T-helper 17 cell (primary cell): ENCODE results near the gene RAPGEF6. TPM values are rescaled to one million over a fixed set of nuclear protein-coding genes. Genes with fewer than 3 reads are reported as not detected.
A peak's percentile ranks its signal among the peaks of the same experiment; 100 is the strongest.
"Not testable (repeated sequence)": the region's sequence is repeated elsewhere in the genome, so short reads cannot be mapped to it uniquely, and the experiment has no call there.

Experiments used
- ATAC-seq: fragments of 150-1000 bp; cut with Tn5 transposase; 2 replicates; pipeline ENCODE4 v1.10.0; 2021; ENCODE audit warnings: mild to moderate bottlenecking, moderate library complexity
- DNase-seq, 3 donors: peaks; one replicate each; pipeline versions ENCODE4 v3.0.0 to v3.0.0-alpha.2; 2020 to 2021
- H3K9me3 ChIP-seq: one replicate; pipeline ENCODE4 v1.7.0; 2013; ENCODE audit warnings: low read length, mild to moderate bottlenecking; ENCODE audit not compliant: control insufficient read depth, poor library complexity, severe bottlenecking
- H3K27ac Mint-ChIP-seq: one replicate; pipeline ENCODE4 v1.8.0; 2022; ENCODE audit warnings: mild to moderate bottlenecking, moderate library complexity, mixed read lengths
- H3K27me3 Mint-ChIP-seq: one replicate; pipeline ENCODE4 v1.8.0; 2022; ENCODE audit warnings: mixed read lengths
- H3K36me3 Mint-ChIP-seq: one replicate; pipeline ENCODE4 v1.8.0; 2022; ENCODE audit warnings: low read depth, mixed read lengths
- H3K4me1 Mint-ChIP-seq: one replicate; pipeline ENCODE4 v1.8.0; 2022; ENCODE audit warnings: mild to moderate bottlenecking, mixed read lengths
- H3K4me3 Mint-ChIP-seq: one replicate; pipeline ENCODE4 v1.8.0; 2022; ENCODE audit warnings: mild to moderate bottlenecking, moderate library complexity, mixed read lengths
- total RNA-seq, 4 donors: library from RNA in 2 of 4; stranded (reverse) in 2 of 4; gene quantifications; one replicate each; pipeline ENCODE4 v1.2.3 and lab custom pipeline; 2022 to 2026

Gene RAPGEF6, protein sequence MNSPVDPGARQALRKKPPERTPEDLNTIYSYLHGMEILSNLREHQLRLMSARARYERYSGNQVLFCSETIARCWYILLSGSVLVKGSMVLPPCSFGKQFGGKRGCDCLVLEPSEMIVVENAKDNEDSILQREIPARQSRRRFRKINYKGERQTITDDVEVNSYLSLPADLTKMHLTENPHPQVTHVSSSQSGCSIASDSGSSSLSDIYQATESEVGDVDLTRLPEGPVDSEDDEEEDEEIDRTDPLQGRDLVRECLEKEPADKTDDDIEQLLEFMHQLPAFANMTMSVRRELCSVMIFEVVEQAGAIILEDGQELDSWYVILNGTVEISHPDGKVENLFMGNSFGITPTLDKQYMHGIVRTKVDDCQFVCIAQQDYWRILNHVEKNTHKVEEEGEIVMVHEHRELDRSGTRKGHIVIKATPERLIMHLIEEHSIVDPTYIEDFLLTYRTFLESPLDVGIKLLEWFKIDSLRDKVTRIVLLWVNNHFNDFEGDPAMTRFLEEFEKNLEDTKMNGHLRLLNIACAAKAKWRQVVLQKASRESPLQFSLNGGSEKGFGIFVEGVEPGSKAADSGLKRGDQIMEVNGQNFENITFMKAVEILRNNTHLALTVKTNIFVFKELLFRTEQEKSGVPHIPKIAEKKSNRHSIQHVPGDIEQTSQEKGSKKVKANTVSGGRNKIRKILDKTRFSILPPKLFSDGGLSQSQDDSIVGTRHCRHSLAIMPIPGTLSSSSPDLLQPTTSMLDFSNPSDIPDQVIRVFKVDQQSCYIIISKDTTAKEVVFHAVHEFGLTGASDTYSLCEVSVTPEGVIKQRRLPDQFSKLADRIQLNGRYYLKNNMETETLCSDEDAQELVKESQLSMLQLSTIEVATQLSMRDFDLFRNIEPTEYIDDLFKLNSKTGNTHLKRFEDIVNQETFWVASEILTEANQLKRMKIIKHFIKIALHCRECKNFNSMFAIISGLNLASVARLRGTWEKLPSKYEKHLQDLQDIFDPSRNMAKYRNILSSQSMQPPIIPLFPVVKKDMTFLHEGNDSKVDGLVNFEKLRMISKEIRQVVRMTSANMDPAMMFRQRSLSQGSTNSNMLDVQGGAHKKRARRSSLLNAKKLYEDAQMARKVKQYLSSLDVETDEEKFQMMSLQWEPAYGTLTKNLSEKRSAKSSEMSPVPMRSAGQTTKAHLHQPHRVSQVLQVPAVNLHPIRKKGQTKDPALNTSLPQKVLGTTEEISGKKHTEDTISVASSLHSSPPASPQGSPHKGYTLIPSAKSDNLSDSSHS (N-terminal part only)
- 10 to 100 TPM; 60.7 to 68.7 TPM for total RNA-seq
- total RNA-seq (lab: John Stamatoyannopoulos, UW): 25.7 to 32.6 reads per million in 2 donors

GRCh38 chr5:131634996-131635683, at the start of gene RAPGEF6:
Gene RAPGEF6, minus strand, starts transcription at chr5:131635229. Its CDS starts 199 bp downstream, at chr5:131635030.
- Mint-ChIP-seq H3K4me1 (peaks cover 30% of the 10 kb centered on the region), H3K27me3 (no peaks in the 10 kb centered on the region), H3K27ac (peak within 1 kb of the TSS; percentile 98), H3K4me3 (peak within 1 kb of the TSS; percentile 96), H3K36me3 (no peaks in the 10 kb centered on the region)
- H3K9me3 ChIP-seq: no peaks in the 10 kb centered on the region
- ATAC-seq: peak; percentile 86
- peak; percentile 85 to 91 (median 87) for DNase-seq

DNA sequence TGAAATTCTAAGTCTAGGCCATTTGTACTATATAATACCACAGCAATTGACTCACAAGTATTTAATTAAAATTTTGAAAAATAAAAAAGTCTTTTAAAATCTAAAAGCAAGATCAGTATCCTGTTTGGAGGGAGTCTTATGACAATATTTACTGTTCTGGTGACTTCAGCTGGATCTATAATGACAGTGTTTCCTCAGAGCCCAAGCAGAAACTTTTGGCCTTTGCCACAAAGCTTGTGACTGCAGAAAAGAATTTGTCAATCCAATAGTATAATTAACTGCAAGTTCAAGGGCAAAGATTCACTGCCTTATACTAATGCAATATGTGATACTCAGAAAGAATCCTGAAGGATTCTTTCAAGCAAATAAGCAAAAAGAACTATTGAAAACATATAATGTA, 49.6 kb upstream of the RAPGEF6 start:
- ATAC-seq (no peak), DNase-seq (no peak)
- Mint-ChIP-seq H3K27me3 (no peaks in the 10 kb centered on the region), H3K27ac (no peak overlapping the region), H3K4me1 (no peaks in the 10 kb centered on the region), H3K36me3 (peaks cover 6% of the 10 kb centered on the region), H3K4me3 (no peak overlapping the region)
- H3K9me3 ChIP-seq: no peaks in the 10 kb centered on the region

DNA sequence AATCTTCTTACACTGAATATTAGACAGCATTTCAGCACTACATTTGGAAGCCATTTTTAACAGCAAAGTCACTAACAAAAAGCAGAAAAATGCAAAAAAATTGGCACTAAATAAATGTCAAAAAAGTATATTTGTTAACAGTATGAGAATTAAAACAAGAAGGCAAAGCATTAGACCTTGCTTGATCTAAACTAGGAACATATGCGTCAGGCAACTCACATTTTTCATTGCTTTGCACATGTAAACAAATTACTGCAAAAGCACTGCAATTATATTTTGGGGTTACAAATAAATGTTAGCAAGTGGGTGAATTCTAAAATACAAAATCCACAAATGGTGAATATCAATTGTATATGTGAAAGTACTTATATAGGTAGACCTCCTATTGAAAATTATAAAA, 49.0 kb upstream of the RAPGEF6 start:
- no peaks in the 10 kb centered on the region for H3K27me3 Mint-ChIP-seq
- no peaks in the 10 kb centered on the region for H3K9me3 ChIP-seq
- ATAC-seq (no peak), DNase-seq (no peak)
- H3K4me1 Mint-ChIP-seq: no peaks in the 10 kb centered on the region
- peaks cover 8% of the 10 kb centered on the region for H3K36me3 Mint-ChIP-seq
- H3K27ac Mint-ChIP-seq: no peak overlapping the region
- no peak overlapping the region for H3K4me3 Mint-ChIP-seq

DNA sequence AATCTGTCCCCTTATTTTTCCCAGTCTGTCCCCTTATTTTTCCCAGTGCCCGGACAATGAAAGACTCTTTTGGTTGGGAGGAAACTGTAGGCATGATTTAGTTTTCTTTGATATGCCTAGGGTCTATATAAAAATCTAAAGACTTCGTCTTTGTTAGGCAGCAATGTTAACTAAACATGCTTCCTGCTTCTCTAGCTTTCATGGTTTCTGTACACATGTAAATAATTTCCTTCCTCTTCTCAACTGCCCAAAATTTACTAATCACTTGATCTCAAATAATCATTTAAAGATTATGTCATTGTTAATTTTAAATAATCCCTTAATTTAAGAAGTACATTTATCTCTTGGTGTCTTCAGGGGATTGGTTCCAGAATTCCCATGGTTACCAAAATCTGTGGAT, 47.8 kb upstream of the RAPGEF6 start:
- ATAC-seq (no peak), DNase-seq (no peak)
- H3K27me3 Mint-ChIP-seq: no peaks in the 10 kb centered on the region
- H3K9me3 ChIP-seq: no peaks in the 10 kb centered on the region
- H3K4me1 Mint-ChIP-seq: no peaks in the 10 kb centered on the region
- no peak overlapping the region for H3K4me3 Mint-ChIP-seq
- no peak overlapping the region for H3K27ac Mint-ChIP-seq
- peaks cover 6% of the 10 kb centered on the region for H3K36me3 Mint-ChIP-seq

DNA sequence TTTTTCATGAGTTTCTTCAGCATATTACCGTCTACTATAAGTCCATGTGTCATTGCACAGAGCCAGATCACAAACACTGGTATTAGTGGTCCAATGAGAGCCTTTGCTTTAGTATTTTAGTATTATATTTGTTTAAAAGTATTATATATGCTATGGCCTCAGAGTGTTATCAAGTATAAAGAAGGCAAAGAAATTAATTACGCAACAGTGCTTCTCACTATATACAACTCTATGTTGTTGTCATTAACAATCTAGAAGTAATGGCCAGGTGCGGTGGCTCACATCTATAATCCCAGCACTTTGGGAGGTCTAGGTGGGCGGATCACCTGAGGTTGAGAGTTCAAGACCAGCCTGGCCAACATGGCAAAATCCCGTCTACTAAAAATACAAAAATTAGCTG, 47.1 kb upstream of the RAPGEF6 start:
- Mint-ChIP-seq H3K27ac (no peak overlapping the region), H3K4me3 (no peak overlapping the region), H3K4me1 (no peaks in the 10 kb centered on the region), H3K36me3 (peaks cover 10% of the 10 kb centered on the region), H3K27me3 (no peaks in the 10 kb centered on the region)
- DNase-seq (no peak), ATAC-seq (no peak)
- H3K9me3 ChIP-seq: no peaks in the 10 kb centered on the region

- Mint-ChIP-seq H3K36me3 (peaks cover 14% of the 10 kb centered on the region), H3K27me3 (no peaks in the 10 kb centered on the region), H3K27ac (no peak overlapping the region), H3K4me1 (no peaks in the 10 kb centered on the region), H3K4me3 (no peak overlapping the region)
- DNase-seq: no peak
- no peaks in the 10 kb centered on the region for H3K9me3 ChIP-seq
- no peak for ATAC-seq
Measured at GRCh38 chr5:131679911-131680310, 44.9 kb upstream of the RAPGEF6 start.

- H3K9me3 ChIP-seq, H3K4me1 Mint-ChIP-seq, DNase-seq, H3K27ac Mint-ChIP-seq, H3K27me3 Mint-ChIP-seq, ATAC-seq, H3K4me3 Mint-ChIP-seq: not testable (repeated sequence)
- H3K36me3 Mint-ChIP-seq: peaks cover 14% of the 10 kb centered on the region
Measured at GRCh38 chr5:131678273-131678672, 43.2 kb upstream of the RAPGEF6 start.

DNA sequence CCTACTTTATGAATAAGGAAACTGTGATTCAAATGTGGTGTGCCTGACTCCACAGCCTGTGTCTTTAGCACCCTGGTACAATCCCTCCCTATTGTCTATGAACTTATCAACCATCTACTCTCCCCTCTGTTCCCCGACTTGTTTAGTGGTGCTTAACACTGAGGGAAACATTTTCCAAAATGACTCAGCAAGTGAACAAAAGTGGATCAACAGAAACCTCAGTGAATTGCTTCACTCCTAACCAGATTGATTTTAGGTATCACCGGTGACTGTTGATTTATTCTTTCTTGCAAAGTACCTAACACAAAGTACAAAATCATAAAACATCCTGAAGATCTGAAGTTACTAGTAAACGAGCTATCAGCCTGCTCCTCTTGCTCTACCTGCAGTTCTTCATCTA, 42.1 kb upstream of the RAPGEF6 start:
- H3K9me3 ChIP-seq: no peaks in the 10 kb centered on the region
- DNase-seq: no peak
- Mint-ChIP-seq H3K4me3 (no peak overlapping the region), H3K27me3 (no peaks in the 10 kb centered on the region), H3K4me1 (no peaks in the 10 kb centered on the region), H3K27ac (no peak overlapping the region), H3K36me3 (peaks cover 18% of the 10 kb centered on the region)
- ATAC-seq: no peak

DNA sequence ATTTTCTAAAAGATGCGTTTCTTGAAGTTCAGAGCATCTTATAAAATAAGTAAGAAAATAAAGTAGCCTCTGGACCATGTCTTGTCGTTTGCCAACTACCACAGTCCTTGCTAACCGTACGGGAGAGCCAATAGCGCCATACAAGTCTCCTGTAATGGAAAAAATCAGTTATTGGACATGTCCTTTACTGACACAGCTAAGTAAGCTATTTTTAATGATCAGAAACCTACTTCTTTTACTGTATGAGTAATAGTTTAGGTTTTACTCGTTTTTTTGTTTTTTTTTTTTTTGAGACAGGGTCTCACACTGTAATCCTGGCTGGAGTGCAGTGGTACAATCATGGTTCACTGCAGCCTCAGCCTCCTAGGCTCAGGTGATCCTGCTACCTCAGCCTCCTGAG, 37.7 kb upstream of the RAPGEF6 start:
- DNase-seq (no peak), ATAC-seq (no peak)
- no peaks in the 10 kb centered on the region for H3K27me3 Mint-ChIP-seq
- no peaks in the 10 kb centered on the region for H3K9me3 ChIP-seq
- H3K4me3 Mint-ChIP-seq: no peak overlapping the region
- no peaks in the 10 kb centered on the region for H3K4me1 Mint-ChIP-seq
- no peak overlapping the region for H3K27ac Mint-ChIP-seq
- H3K36me3 Mint-ChIP-seq: peaks cover 15% of the 10 kb centered on the region

DNA sequence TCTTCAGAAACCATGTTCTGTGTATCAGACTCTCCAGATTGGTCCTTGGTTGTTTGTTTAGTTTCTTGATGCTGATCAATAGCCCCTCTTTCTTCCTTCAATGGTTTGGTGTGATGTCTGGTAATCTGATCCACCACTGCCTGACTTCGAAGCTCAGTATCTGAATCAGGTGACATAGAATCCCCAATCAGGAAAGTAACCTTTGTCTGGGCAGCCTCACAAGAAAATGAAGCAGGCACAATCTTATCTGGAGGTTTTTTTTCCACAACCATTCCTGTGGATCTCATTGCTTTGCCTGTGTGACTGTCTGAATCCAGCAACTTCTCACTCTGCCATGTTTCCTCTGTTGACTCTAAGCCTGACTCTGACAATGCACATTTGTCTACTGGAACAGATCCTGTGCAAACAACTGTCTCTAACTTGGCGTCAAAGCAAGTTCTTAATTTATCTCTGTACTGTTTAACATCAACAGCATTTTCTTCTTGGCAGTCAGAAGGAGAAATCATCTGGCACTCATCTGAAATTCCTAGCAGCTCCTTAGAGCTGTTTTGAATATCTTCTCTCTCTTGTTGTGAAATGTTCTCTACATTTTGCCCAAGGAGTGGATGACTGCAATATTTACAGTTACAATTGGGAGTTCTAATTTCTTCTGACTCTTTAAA, 37.1 kb upstream of the RAPGEF6 start:
- DNase-seq: no peak
- Mint-ChIP-seq H3K4me1 (no peaks in the 10 kb centered on the region), H3K36me3 (peaks cover 11% of the 10 kb centered on the region), H3K27ac (no peak overlapping the region), H3K27me3 (no peaks in the 10 kb centered on the region), H3K4me3 (no peak overlapping the region)
- ATAC-seq: no peak
- no peaks in the 10 kb centered on the region for H3K9me3 ChIP-seq

GRCh38 chr5:131671409-131671808, 36.4 kb upstream of the RAPGEF6 start:
- no peaks in the 10 kb centered on the region for H3K27me3 Mint-ChIP-seq
- H3K4me3 Mint-ChIP-seq: no peak overlapping the region
- ATAC-seq (no peak), DNase-seq (no peak)
- H3K9me3 ChIP-seq: no peaks in the 10 kb centered on the region
- H3K27ac Mint-ChIP-seq: peak overlapping the region; percentile 11
- no peaks in the 10 kb centered on the region for H3K4me1 Mint-ChIP-seq
- peaks cover 10% of the 10 kb centered on the region for H3K36me3 Mint-ChIP-seq

DNA sequence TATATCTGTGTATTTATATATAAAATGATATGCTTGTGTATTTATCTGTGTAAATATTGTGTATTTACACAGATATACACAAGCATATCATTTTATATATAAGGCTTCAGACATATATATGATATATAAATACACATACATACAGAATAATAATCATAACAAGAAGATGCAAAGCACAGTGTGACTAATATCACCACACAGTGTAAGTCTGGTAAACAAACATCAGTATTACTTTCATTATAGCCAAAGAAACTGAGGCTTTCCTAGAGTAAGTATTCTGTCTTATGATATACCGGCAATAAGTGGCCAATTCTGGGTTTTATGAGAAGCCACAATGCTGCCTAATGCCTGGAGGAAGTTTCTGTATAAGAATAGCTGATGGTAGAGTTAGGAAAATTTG, 29.9 kb upstream of the RAPGEF6 start:
- Mint-ChIP-seq H3K27ac (no peak overlapping the region), H3K4me3 (no peak overlapping the region), H3K36me3 (peaks cover 8% of the 10 kb centered on the region), H3K4me1 (no peaks in the 10 kb centered on the region), H3K27me3 (no peaks in the 10 kb centered on the region)
- H3K9me3 ChIP-seq: no peaks in the 10 kb centered on the region
- ATAC-seq: no peak
- DNase-seq: no peak
